ENCODE results near the gene ASCC3.

The ASCC3 gene

DNA sequence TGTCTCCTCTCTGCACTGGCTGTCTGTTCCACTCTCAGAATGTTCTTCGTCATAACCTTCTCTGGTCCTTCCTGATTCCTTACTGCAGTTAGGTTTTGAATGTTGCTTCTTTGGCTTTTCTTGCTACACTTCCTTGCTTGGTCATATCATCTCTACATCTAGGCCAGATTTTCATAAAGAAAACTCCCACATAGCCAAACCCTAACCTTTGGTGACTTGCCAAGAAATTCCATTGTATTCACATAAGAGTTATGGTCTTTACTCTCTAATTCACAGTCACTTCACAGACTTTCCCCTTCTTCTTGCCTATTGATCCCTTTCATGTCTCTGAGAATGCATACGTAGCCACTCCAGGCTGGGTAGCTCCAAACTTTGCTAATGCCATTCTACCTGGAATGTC is 374.5 kb downstream of the ASCC3 start:
- no peak for DNase-seq (ENCODE audit: low read depth in 3 of 3)

GRCh38 chr6:100504786-100505737 is 376.1 kb downstream of the ASCC3 start:
- no peak for DNase-seq (ENCODE audit: low read depth in 3 of 3)

DNA sequence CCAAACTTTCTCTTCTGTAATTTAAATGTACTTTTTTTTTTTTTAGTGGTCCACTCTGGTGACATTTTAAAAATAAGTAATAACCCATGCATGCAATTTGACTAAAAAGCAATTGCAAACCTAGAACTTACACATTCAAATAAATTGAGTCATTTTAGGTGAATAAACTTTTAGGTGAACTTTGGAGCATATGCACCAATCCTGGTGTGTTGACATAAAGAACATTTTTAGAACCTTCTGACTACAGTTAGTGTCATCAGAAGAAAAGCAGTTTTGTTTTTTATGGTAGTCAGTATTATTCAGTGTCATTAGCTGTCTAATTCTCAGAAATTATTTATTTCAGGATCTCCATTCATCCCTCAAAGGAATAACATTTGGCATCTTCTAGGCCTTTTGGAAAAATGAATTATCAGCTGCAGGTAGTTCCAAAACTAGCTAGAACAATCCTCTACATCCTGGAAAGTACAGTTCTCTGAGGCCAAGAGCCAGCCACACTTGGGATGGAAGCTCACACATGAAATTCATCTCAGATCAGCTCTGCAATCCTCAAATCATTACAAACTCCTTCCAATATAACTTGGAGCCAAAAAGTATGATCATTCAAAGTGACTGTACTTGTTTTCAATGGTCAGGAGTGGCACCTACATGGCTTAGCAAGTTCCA is 378.0 kb downstream of the ASCC3 start:
- no peak for DNase-seq (ENCODE audit: low read depth in 3 of 3)

DNA sequence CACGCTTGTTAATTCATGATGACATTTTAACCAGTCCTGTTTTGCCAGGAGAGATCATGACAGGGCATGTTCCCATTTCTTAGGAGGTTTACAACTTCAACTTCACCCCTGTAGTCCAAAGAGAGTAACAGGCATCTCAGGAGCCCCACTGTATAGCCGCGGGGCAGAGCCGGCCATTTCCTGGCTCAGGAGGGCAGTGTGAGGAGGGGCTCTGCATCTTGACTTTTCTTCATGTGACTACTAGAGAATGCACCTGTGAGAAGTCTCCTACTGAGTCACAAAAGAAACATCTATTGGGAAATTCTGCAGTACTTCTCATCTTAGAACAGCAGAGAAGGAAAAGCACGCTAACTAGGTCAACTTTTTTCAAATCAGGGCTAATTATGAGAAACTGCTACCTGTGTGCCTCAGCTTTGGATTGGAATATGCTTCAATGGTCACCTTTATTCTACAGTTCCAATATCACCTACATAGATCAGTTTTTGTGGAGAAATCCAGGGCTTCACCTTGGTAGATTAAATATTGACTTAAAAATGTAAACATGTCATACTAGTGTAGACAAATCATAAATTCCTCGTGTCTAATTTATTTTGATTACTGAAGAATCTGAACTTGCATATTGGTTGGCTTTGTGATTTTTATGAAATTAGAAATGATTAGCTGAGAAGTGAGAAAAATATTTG is 387.8 kb downstream of the ASCC3 start:
- DNase-seq (ENCODE audit: low read depth in 3 of 3): no peak

- no peak for DNase-seq (ENCODE audit: low read depth in 3 of 3)
Observed at GRCh38 chr6:100491952-100492670, 389.0 kb downstream of the ASCC3 start.

DNA sequence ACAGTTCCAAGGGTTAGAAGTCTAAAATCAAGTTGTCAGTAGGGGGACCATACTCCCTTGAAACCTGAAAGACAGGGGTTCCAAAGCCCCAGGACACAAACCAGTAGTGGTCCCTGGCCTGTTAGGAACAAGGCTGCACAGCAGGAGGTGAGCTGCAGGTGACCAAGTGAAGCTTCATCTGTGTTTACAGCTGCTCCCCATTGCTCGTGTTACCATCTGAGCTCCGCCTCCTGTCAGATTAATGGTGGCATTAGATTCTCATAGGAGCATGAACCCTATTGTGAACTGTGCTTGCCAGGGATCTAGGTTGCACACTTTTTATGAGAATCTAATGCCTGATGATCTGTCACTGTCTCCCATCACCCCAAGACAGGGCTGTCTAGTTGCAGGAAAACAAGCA is 391.1 kb downstream of the ASCC3 start:
- DNase-seq (ENCODE audit: low read depth in 3 of 3): no peak

- no peak for DNase-seq (ENCODE audit: low read depth in 3 of 3)
Observed at GRCh38 chr6:100488244-100488643, 392.9 kb downstream of the ASCC3 start.

GRCh38 chr6:100487638-100488037 is 393.5 kb downstream of the ASCC3 start:
- DNase-seq (ENCODE audit: low read depth in 3 of 3): no peak

- no peak for DNase-seq (ENCODE audit: low read depth in 3 of 3)
Observed at GRCh38 chr6:100485268-100485667, 395.9 kb downstream of the ASCC3 start.

DNA sequence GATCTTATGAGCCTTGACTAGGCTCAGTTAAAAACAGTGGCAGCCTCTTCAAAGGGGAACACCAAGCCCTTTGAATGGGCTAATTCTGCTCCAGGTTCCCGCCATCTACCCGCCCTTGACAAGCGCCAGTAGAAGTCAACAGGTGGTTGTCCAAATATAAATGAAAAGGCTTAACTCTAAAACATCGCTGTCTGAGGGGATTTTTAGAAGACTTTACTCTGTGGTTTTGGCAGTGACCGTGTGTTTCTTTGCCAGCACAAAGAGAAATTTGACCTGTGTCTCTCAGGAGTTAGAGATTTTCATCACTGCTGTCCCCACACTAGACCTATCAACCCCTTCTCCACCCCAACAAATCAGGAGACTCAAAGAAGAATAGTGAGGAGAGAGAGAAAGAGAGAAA is 396.7 kb downstream of the ASCC3 start:
- no peak for DNase-seq (ENCODE audit: low read depth in 3 of 3)

DNA sequence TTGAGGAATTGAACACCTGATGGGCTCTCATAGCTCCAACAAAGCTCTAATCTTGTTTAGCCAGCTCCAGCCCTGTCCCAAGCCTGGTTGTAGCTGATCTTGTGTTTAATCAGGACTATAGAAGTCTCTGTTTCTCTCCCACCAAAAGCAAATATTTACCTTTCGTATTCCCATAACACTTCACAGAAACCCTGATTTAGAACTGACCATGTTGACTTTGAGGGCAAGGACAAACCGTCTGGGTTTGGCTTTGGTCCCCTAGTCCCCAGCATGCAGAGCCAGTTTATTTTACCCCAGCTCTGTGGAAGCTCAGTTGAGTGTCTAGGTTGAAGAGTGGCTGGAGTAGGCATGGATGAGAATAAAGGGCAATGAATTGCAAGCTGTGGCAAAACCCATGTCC is 398.4 kb downstream of the ASCC3 start:
- no peak for DNase-seq (ENCODE audit: low read depth in 3 of 3)

- DNase-seq (ENCODE audit: low read depth in 3 of 3): no peak
Observed at GRCh38 chr6:100479179-100480035, 401.7 kb downstream of the ASCC3 start.

- no peak for DNase-seq (ENCODE audit: low read depth in 3 of 3)
Observed at GRCh38 chr6:100475554-100476320, 405.4 kb downstream of the ASCC3 start.

DNA sequence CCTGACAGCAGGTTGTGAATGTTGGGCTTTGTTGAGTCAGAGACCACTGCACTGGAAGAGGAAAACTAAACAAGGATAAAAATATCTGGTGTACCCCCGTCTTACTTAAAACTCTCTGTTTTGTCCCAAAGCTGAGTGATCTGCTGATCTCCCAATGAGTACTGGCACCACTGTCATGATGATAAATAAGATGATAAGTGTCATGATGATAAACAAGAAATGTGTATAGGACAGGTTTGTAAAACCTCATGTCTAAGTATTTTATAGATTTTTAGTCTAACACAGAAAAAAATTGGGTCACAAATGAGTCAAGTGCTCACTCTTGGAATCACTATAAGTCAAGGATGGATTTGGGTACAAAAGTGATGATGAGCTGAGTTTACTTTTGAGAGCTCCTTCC is 407.9 kb downstream of the ASCC3 start:
- no peak for DNase-seq (ENCODE audit: low read depth in 3 of 3)

DNA sequence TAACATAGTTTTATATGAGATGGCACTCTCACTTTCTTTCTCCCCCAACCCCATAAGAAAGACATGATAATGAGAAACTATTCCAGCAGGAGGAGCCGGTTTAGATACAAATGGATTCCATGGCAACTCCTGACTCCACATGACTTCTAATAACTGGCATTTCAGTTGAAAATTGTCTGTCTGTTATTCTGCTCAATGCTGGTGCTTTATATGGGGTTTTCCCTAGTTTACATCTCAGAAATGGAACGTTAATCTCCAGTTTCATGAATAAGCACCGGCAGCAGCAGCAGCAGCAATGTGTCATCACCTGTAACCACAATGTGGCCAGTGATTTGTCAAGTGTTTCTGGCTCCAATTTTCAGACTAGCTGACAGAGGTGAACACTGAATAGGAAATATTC is 408.5 kb downstream of the ASCC3 start:
- peak in 1 of 3 experiments; percentile 32 for DNase-seq (ENCODE audit: low read depth in 3 of 3)

DNA sequence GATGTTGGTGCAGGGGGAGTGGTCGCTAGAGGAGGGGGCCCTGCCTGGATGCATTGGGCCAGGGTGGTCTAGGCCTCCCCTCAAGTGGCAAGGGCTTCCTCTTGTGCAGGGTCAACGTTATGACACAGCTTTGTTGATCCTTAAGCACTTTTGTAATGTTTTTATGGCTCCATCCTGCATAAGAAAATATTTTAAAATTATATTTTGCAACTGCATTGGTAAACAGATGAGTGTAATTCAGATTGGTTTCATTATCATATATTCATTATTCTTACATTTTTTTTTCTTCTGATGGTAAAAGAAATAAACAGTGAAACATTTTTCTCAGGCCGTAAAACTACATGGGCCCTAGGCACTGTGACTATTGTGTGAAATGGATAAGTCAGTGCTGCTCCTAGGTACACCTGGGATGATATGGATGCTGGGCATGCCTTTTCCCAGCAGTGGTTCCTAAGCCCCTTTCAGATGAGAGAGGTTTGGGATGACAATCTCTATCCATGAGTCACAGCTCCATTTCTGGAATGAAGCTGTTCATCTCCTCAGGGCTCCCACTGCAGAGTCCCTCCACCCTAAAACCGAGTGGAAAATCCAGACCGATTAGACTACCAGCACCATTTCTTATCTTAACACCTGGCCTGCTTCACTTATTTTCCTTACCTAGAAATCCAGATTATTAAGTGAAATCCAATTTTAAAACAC is 410.6 kb downstream of the ASCC3 start:
- no peak for DNase-seq (ENCODE audit: low read depth in 3 of 3)

GRCh38 chr6:100469101-100469859 is 411.8 kb downstream of the ASCC3 start:
- no peak for DNase-seq (ENCODE audit: low read depth in 3 of 3)

GRCh38 chr6:100468016-100468622 is 413.0 kb downstream of the ASCC3 start:
- no peak for DNase-seq (ENCODE audit: low read depth in 3 of 3)
